ENCODE data around the gene DVL1. TPM values are rescaled to one million over a fixed set of nuclear protein-coding genes. Genes with fewer than 3 reads are reported as not detected.
"Not testable (repeated sequence)": the region's sequence is repeated elsewhere in the genome, so short reads cannot be mapped to it uniquely, and the experiment has no call there.

The DVL1 gene
- polyA plus RNA-seq, 1 experiment, result 23.6 TPM

GRCh38 chr1:1320666-1321448, 28.4 kb downstream of the DVL1 start:
- H3K27me3 ChIP-seq (ENCODE audit: control insufficient read depth, insufficient read depth, low read length), result no peaks in the 10 kb centered on the region
- no peak for DNase-seq (ENCODE audit: low read depth)
- peaks cover 22% of the 10 kb centered on the region for H3K36me3 ChIP-seq (ENCODE audit: control insufficient read depth, insufficient read depth, low read length)
- CTCF ChIA-PET, result interaction anchor here (0.6 to 1.2 kb wide), 2 partner anchors 31 to 51 kb away, joined by 3 read pairs; no protein-coding TSS in a partner anchor
- no peak overlapping the region for H3K4me3 ChIP-seq (ENCODE audit: low read depth, low read length)
- no peak for TF ChIP-seq CTCF (IDR thresholded peaks at IDR 0.05; ENCODE audit: insufficient read depth, low read depth, low read length)
- POLR2A ChIA-PET, result no interaction called here

GRCh38 chr1:1319646-1319941, 29.6 kb downstream of the DVL1 start:
- Histone ChIP-seq H3K36me3 (ENCODE audit: control insufficient read depth, insufficient read depth, low read length) (peaks cover 24% of the 10 kb centered on the region), H3K4me3 (ENCODE audit: low read depth, low read length) (no peak overlapping the region), H3K27me3 (ENCODE audit: control insufficient read depth, insufficient read depth, low read length) (no peaks in the 10 kb centered on the region)
- POLR2A ChIA-PET, result no interaction called here
- TF ChIP-seq CTCF (IDR thresholded peaks at IDR 0.05; ENCODE audit: insufficient read depth, low read depth, low read length), result no peak
- no peak for DNase-seq (ENCODE audit: low read depth)
- CTCF ChIA-PET, result no interaction called here

- ChIA-PET POLR2A (interaction anchor here (0.5 to 0.6 kb wide), 2 partner anchors 56 to 111 kb away, joined by 3 to 6 read pairs; partner anchors contain the start of gene AURKAIP1), CTCF (interaction anchor here (1.1 to 1.3 kb wide), 2 partner anchors 52 to 53 kb away, joined by 3 to 4 read pairs; no protein-coding TSS in a partner anchor)
- no peaks in the 10 kb centered on the region for H3K27me3 ChIP-seq (ENCODE audit: control insufficient read depth, insufficient read depth, low read length)
- no peak for DNase-seq (ENCODE audit: low read depth)
- no peak for TF ChIP-seq CTCF (IDR thresholded peaks at IDR 0.05; ENCODE audit: insufficient read depth, low read depth, low read length)
- H3K36me3 ChIP-seq (ENCODE audit: control insufficient read depth, insufficient read depth, low read length), result peaks cover 28% of the 10 kb centered on the region
- no peak overlapping the region for H3K4me3 ChIP-seq (ENCODE audit: low read depth, low read length)
These were observed 30.2 kb downstream of the DVL1 start for GRCh38 chr1:1318777-1319645.

GRCh38 chr1:1318131-1318652, 31.0 kb downstream of the DVL1 start:
- peaks cover 34% of the 10 kb centered on the region for H3K36me3 ChIP-seq (ENCODE audit: control insufficient read depth, insufficient read depth, low read length)
- ChIA-PET POLR2A (interaction anchor here (0.5 to 0.7 kb wide), 3 partner anchors 57 to 334 kb away, joined by 3 to 15 read pairs (median 6); partner anchors contain the start of gene AURKAIP1), CTCF (interaction anchor here (1.1 to 1.3 kb wide), 2 partner anchors 53 to 54 kb away, joined by 3 to 4 read pairs; no protein-coding TSS in a partner anchor)
- no peak overlapping the region for H3K4me3 ChIP-seq (ENCODE audit: low read depth, low read length)
- no peak for TF ChIP-seq CTCF (IDR thresholded peaks at IDR 0.05; ENCODE audit: insufficient read depth, low read depth, low read length)
- no peaks in the 10 kb centered on the region for H3K27me3 ChIP-seq (ENCODE audit: control insufficient read depth, insufficient read depth, low read length)
- DNase-seq (ENCODE audit: low read depth), result peak; percentile 83

- TF ChIP-seq CTCF (IDR thresholded peaks at IDR 0.05; ENCODE audit: insufficient read depth, low read depth, low read length), result no peak
- no peak for DNase-seq (ENCODE audit: low read depth)
- no peak overlapping the region for H3K4me3 ChIP-seq (ENCODE audit: low read depth, low read length)
- H3K27me3 ChIP-seq (ENCODE audit: control insufficient read depth, insufficient read depth, low read length), result no peaks in the 10 kb centered on the region
- peaks cover 41% of the 10 kb centered on the region for H3K36me3 ChIP-seq (ENCODE audit: control insufficient read depth, insufficient read depth, low read length)
- ChIA-PET CTCF (no interaction called here), POLR2A (no interaction called here)
These were observed 31.8 kb downstream of the DVL1 start for GRCh38 chr1:1317420-1317819.

GRCh38 chr1:1316199-1316598, 33.0 kb downstream of the DVL1 start:
- DNase-seq (ENCODE audit: low read depth), result not testable (repeated sequence)

More at GRCh38 chr1:1316199-1316598, 33.0 kb downstream of the DVL1 start:
- H3K27me3 ChIP-seq (ENCODE audit: control insufficient read depth, insufficient read depth, low read length); CTCF ChIA-PET; POLR2A ChIA-PET; H3K4me3 ChIP-seq (ENCODE audit: low read depth, low read length): not testable (repeated sequence)
- H3K36me3 ChIP-seq (ENCODE audit: control insufficient read depth, insufficient read depth, low read length), result peaks cover 46% of the 10 kb centered on the region
